ENCODE results near the gene SACS. TPM values are rescaled to one million over a fixed set of nuclear protein-coding genes. Genes with fewer than 3 reads are reported as not detected.

Gene SACS
- total RNA-seq: 12.1 and 13.3 TPM in 2 replicates

GRCh38 chr13:23433171-23434153 lies at the start of gene SACS:
Gene SACS (minus strand): TSS chr13:23433702. CDS start chr13:23411239, 22,463 bp downstream.

Other genes starting within 250 kb of the SACS start
- gene TNFRSF19, start 136.7 kb upstream of the SACS start, total RNA-seq: 15.9 and 18.2 TPM in 2 replicates

Data from cardiac ventricle fibroblast (primary cell).